Endothelial cell of umbilical vein (primary cell): Measurements from ENCODE around the gene BET1L. TPM values are rescaled to one million over a fixed set of nuclear protein-coding genes. Genes with fewer than 3 reads are reported as not detected.
"Not testable (repeated sequence)": the region's sequence is repeated elsewhere in the genome, so short reads cannot be mapped to it uniquely, and the experiment has no call there.

Experiments used
- BruUV-seq: library from RNA; stranded (reverse); fragments of 400-500 nt; replicated peaks from 2 replicates; lab custom pipeline; 2021; lab: Mats Ljungman, UMichigan
- CTCF ChIA-PET: fragments of 300-600, 350-600 bp; sonication (Branson Sonifier 250); formaldehyde crosslinking; loops from one replicate; lab custom pipeline; 2021; ENCODE audit warnings: antibody characterized with exemption, inconsistent platforms; lab: Charles Lee
- POLR2A ChIA-PET: fragments of 300-600, 350-600 bp; sonication (Branson Sonifier 250); formaldehyde crosslinking; loops from one replicate; lab custom pipeline; 2021; ENCODE audit warnings: antibody characterized with exemption, inconsistent platforms; lab: Charles Lee
- DNase-seq: peaks from one replicate; pipeline ENCODE4 v3.0.0-alpha.2; 2011; ENCODE audit warnings: low read depth, low spot score
- FAIRE-seq: peaks from 2 replicates; lab custom pipeline; 2011; peaks lifted over from hg19 to GRCh38; lab: Jason Lieb, UNC
- H2AFZ ChIP-seq: 2 replicates; pipeline ENCODE4 v1.6.0; 2012; ENCODE audit warnings: low read depth, low read length, control low read depth, inconsistent platforms
- H3K27ac ChIP-seq: 2 replicates; pipeline ENCODE4 v1.5.1; 2011; ENCODE audit warnings: low read depth, mild to moderate bottlenecking, control low read depth, low read length, moderate library complexity; ENCODE audit not compliant: insufficient read depth
- H3K27me3 ChIP-seq, 2 experiments: 2 replicates each; pipeline versions ENCODE4 v1.6.0 to v1.6.1; 2011; ENCODE audit warnings: low read length in 2 of 2, mixed read lengths in 1 of 2; ENCODE audit not compliant: control insufficient read depth in 2 of 2, insufficient read depth in 2 of 2
- H3K36me3 ChIP-seq, 2 experiments: 2 replicates in 1 of 2; 3 replicates in 1 of 2; pipeline ENCODE4 v1.5.1; 2011; ENCODE audit warnings: low read length in 2 of 2, mild to moderate bottlenecking in 1 of 2, moderate library complexity in 1 of 2; ENCODE audit not compliant: control insufficient read depth in 2 of 2, insufficient read depth in 2 of 2; ENCODE audit errors: extremely low read depth in 1 of 2
- H3K4me1 ChIP-seq: 3 replicates; pipeline ENCODE4 v1.5.1; 2011; ENCODE audit warnings: mild to moderate bottlenecking, low read length; ENCODE audit not compliant: control insufficient read depth, insufficient read depth; ENCODE audit errors: extremely low read depth
- H3K4me2 ChIP-seq: 2 replicates; pipeline ENCODE4 v1.6.1; 2011; ENCODE audit warnings: low read length, control low read depth, mixed read lengths; ENCODE audit not compliant: insufficient read depth
- H3K4me3 ChIP-seq, 3 experiments: fragments of 200-600 bp in 1 of 3; sonication (generic), shearing (Covaris generic) in 1 of 3; replicated peaks in 1 of 3; 2 replicates each; pipeline ENCODE4 v1.5.1; 2011 to 2016; ENCODE audit warnings: control low read depth in 3 of 3, low read length in 3 of 3, mild to moderate bottlenecking in 2 of 3, inconsistent platforms in 1 of 3, low read depth in 1 of 3, moderate library complexity in 1 of 3; ENCODE audit not compliant: insufficient read depth in 1 of 3
- H3K79me2 ChIP-seq: 2 replicates; pipeline ENCODE4 v1.6.0; 2012; ENCODE audit warnings: low read length, inconsistent platforms; ENCODE audit not compliant: control insufficient read depth, insufficient read depth
- H3K9ac ChIP-seq: replicated peaks from 2 replicates; pipeline ENCODE3; 2011; ENCODE audit warnings: low read length, control low read depth; ENCODE audit not compliant: insufficient read depth; ENCODE audit errors: extremely low read depth
- H3K9me1 ChIP-seq: replicated peaks from 3 replicates; pipeline ENCODE4 v1.6.0; 2011; ENCODE audit warnings: mild to moderate bottlenecking, low read length; ENCODE audit not compliant: control insufficient read depth, insufficient read depth; ENCODE audit errors: extremely low read depth
- H3K9me3 ChIP-seq: replicated peaks from 2 replicates; pipeline ENCODE4 v1.5.1; 2012; ENCODE audit warnings: low read length, inconsistent platforms; ENCODE audit not compliant: control insufficient read depth, insufficient read depth
- H4K20me1 ChIP-seq: replicated peaks from 2 replicates; pipeline ENCODE3; 2011; ENCODE audit warnings: mild to moderate bottlenecking, low read length; ENCODE audit not compliant: control insufficient read depth, insufficient read depth; ENCODE audit errors: extremely low read depth
- dilution Hi-C: fragments of 300-500 bp; cut with MboI; formaldehyde crosslinking; loops from one replicate; pipeline ENCODE4 v1.15.0; 2019; ENCODE audit warnings: low sequenced_read_pairs; ENCODE audit not compliant: extremely low pct_ligation_motif_present
- intact Hi-C: fragments of 100-400 bp; cut with micrococcal nuclease; formaldehyde crosslinking; loops from one replicate; pipeline ENCODE4 v1.10.0; 2022
- polyA plus RNA-seq, 4 experiments: library from polyadenylated mRNA; depleted of rRNA in 3 of 4; stranded (reverse) in 3 of 4; unstranded in 1 of 4; fragments of >200 nt; gene quantifications; 2 replicates each; pipeline versions ENCODE4 v1.2.1 to v1.2.3, GENCODE V29; 2011 to 2012; ENCODE audit warnings: missing spikeins in 1 of 4
- small RNA-seq: library from RNA; depleted of rRNA; stranded (forward); fragments of <200 nt; gene quantifications from one replicate; pipeline ENCODE3, GENCODE V24; 2012; ENCODE audit warnings: low replicate concordance, low read depth; ENCODE audit not compliant: insufficient read depth, insufficient read length
- total RNA-seq: library from RNA; stranded (reverse); gene quantifications from 2 replicates; pipeline ENCODE4 v1.2.3, GENCODE V29; 2021

BET1L gene
- total and polyA plus RNA-seq, 2 donors (not counting 3 experiments of a cell fraction or from before 2014, with no cell fraction given), result 31.0 to 80.0 TPM

DNA sequence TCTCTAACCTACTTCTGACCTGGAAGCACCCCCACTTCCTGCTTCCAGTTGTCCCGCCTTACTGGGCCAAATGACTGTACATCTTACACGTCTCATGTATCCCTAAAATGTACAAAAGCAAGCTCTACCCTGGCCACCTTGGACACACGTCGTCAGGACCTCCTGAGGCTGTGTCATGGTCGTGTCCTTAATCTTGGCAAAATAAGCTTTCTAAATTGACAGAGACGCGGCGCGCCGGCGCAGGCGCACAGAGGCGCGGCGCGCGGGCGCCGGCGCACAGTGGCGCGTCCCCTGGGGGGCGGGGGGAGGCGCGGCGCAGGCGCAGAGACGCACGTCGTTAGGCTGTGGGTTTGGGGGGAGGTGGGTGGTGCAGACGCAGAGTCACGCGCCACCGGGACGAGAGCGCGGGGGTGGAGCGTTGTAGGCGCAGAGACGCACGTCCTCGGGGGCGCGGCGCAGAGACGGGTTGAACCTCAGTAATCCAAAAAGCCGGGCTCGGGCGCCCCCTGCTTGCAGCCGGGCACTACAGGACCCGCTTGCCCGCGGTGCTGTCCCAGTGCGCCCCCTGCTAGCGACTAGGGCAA is 17.9 kb downstream of the BET1L start:
- H3K9ac ChIP-seq, H2AFZ ChIP-seq, H3K36me3 ChIP-seq, DNase-seq, H3K9me3 ChIP-seq, H3K27me3 ChIP-seq, H3K4me3 ChIP-seq, H3K79me2 ChIP-seq, dilution Hi-C loops, H3K4me1 ChIP-seq, POLR2A ChIA-PET, H3K27ac ChIP-seq, H3K4me2 ChIP-seq, H3K9me1 ChIP-seq, CTCF ChIA-PET, FAIRE-seq, intact Hi-C loops, H4K20me1 ChIP-seq, BruUV-seq: not testable (repeated sequence)

DNA sequence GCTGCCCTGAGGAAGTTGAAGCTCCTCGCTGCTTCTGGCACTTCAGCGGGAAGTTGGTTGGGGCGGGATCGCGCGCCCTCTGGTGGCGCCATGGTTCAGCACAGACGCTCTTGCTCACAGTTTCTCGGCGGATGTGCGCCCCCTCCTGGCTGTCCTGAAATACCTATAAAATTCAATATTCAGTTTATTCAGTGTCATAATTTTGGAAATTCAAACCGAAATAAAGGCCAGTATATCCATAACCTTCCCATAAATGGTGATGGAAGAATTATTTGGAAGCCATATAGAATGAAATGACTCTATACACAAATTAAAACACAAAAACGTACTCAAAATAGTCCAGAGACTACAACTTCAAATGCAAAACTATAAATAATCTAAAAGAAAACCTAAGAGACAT is 27.0 kb downstream of the BET1L start:
- CTCF ChIA-PET, H3K27ac ChIP-seq, H3K4me3 ChIP-seq, H2AFZ ChIP-seq, H3K9me3 ChIP-seq, H3K4me2 ChIP-seq, H3K4me1 ChIP-seq, intact Hi-C loops, POLR2A ChIA-PET, H3K9me1 ChIP-seq, H3K9ac ChIP-seq, FAIRE-seq, H3K79me2 ChIP-seq, H4K20me1 ChIP-seq, H3K36me3 ChIP-seq, H3K27me3 ChIP-seq, DNase-seq, BruUV-seq, dilution Hi-C loops: not testable (repeated sequence)

Small RNA genes within 50 kb of the gene (small RNA-seq; reads per million reads assigned to genes)
- gene RNU6-447P, result not detected

Other genes starting within 250 kb of the BET1L start
- not detected in 2 replicates for gene SCGB1C1, start 14.3 kb downstream of the BET1L start, total RNA-seq
- gene SCGB1C1, start 14.3 kb downstream of the BET1L start, polyA plus RNA-seq, result not detected in 2 replicates
- gene RIC8A, start 309 bp upstream of the BET1L start, total RNA-seq, result 112 and 119 TPM in 2 replicates
- 143 and 165 TPM in 2 replicates for gene RIC8A, start 309 bp upstream of the BET1L start, polyA plus RNA-seq
- gene SIRT3, start 28.9 kb upstream of the BET1L start, total RNA-seq, result 12.0 and 14.9 TPM in 2 replicates
- 17.6 and 18.3 TPM in 2 replicates for gene SIRT3, start 28.9 kb upstream of the BET1L start, polyA plus RNA-seq
- gene PSMD13, start 29.6 kb upstream of the BET1L start, total RNA-seq, result 168 and 179 TPM in 2 replicates
- 175 and 214 TPM in 2 replicates for gene PSMD13, start 29.6 kb upstream of the BET1L start, polyA plus RNA-seq
- gene NLRP6, start 71.0 kb upstream of the BET1L start, total RNA-seq, result not detected in 2 replicates
- gene NLRP6, start 71.0 kb upstream of the BET1L start, polyA plus RNA-seq, result not detected in 2 replicates
- gene PGGHG, start 81.7 kb upstream of the BET1L start, total RNA-seq, result 42.4 and 48.1 TPM in 2 replicates
- gene PGGHG, start 81.7 kb upstream of the BET1L start, polyA plus RNA-seq, result 31.6 and 37.9 TPM in 2 replicates
- not detected in 2 replicates for gene IFITM5, start 92.1 kb upstream of the BET1L start, total RNA-seq
- gene IFITM5, start 92.1 kb upstream of the BET1L start, polyA plus RNA-seq, result not detected in 2 replicates
- gene IFITM2, start 100.4 kb upstream of the BET1L start, total RNA-seq, result 219 and 263 TPM in 2 replicates
- gene IFITM2, start 100.4 kb upstream of the BET1L start, polyA plus RNA-seq, result 1,135 and 1,428 TPM in 2 replicates
- 4.0 and 11.5 TPM in 2 replicates for gene IFITM1, start 106.6 kb upstream of the BET1L start, total RNA-seq
- gene IFITM1, start 106.6 kb upstream of the BET1L start, polyA plus RNA-seq, result 24.6 and 34.1 TPM in 2 replicates
- gene IFITM3, start 113.5 kb upstream of the BET1L start, total RNA-seq, result 323 and 416 TPM in 2 replicates
- 950 and 1,150 TPM in 2 replicates for gene IFITM3, start 113.5 kb upstream of the BET1L start, polyA plus RNA-seq
- 5.2 and 9.6 TPM in 2 replicates for gene B4GALNT4, start 162.1 kb upstream of the BET1L start, total RNA-seq
- gene B4GALNT4, start 162.1 kb upstream of the BET1L start, polyA plus RNA-seq, result 7.9 and 9.2 TPM in 2 replicates
- gene PKP3, start 186.8 kb upstream of the BET1L start, total RNA-seq, result 0.27 and 0.30 TPM in 2 replicates
- gene PKP3, start 186.8 kb upstream of the BET1L start, polyA plus RNA-seq, result 0.33 and 0.59 TPM in 2 replicates
- gene SIGIRR, start 207.6 kb upstream of the BET1L start, total RNA-seq, result 51.9 and 52.3 TPM in 2 replicates
- 70.9 and 104 TPM in 2 replicates for gene SIGIRR, start 207.6 kb upstream of the BET1L start, polyA plus RNA-seq
- gene ANO9, start 234.6 kb upstream of the BET1L start, total RNA-seq, result 0.12 TPM in 1 of 2 replicates, not detected in the other
- gene ANO9, start 234.6 kb upstream of the BET1L start, polyA plus RNA-seq, result 0.23 and 0.32 TPM in 2 replicates
- gene PTDSS2, start 242.9 kb upstream of the BET1L start, total RNA-seq, result 41.4 and 44.2 TPM in 2 replicates
- 46.8 and 60.8 TPM in 2 replicates for gene PTDSS2, start 242.9 kb upstream of the BET1L start, polyA plus RNA-seq